ENCODE results near the gene ANXA9. TPM values are rescaled to one million over a fixed set of nuclear protein-coding genes. Genes with fewer than 3 reads are reported as not detected.

Gene ANXA9
- total RNA-seq, 1 donor from 2014 or later = 0.49 TPM

GRCh38 chr1:150981177-150981804 is 801 bp upstream of the ANXA9 start:
- no peaks in the 10 kb centered on the region for H3K27me3 ChIP-seq
- intact Hi-C loops (cut with DNase I) = no loop called here
- no peak for DNase-seq (ENCODE audit: extremely low spot score in 2 of 2)
- H3K27ac ChIP-seq = no peak overlapping the region
- H3K9me3 ChIP-seq = no peaks in the 10 kb centered on the region
- H3K36me3 ChIP-seq = no peaks in the 10 kb centered on the region
- no peak overlapping the region for H3K4me3 ChIP-seq
- TF ChIP-seq POLR2A (IDR thresholded peaks at IDR 0.05) = no peak
- no peak for TF ChIP-seq POLR2AphosphoS5 (IDR thresholded peaks at IDR 0.05; ENCODE audit: insufficient read depth in 1 of 2, low read depth in 1 of 2)
- no peak for TF ChIP-seq CTCF (IDR thresholded peaks at IDR 0.05)
- peaks cover 22% of the 10 kb centered on the region for H3K4me1 ChIP-seq

- H3K4me1 ChIP-seq = no peaks in the 10 kb centered on the region
- TF ChIP-seq CTCF (IDR thresholded peaks at IDR 0.05) = no peak
- TF ChIP-seq POLR2A (IDR thresholded peaks at IDR 0.05) = no peak
- TF ChIP-seq POLR2AphosphoS5 (IDR thresholded peaks at IDR 0.05; ENCODE audit: insufficient read depth in 1 of 2, low read depth in 1 of 2) = no peak
- DNase-seq (ENCODE audit: extremely low spot score in 2 of 2) = no peak
- no peak overlapping the region for H3K4me3 ChIP-seq
- H3K27me3 ChIP-seq = no peaks in the 10 kb centered on the region
- no peak overlapping the region for H3K27ac ChIP-seq
- intact Hi-C loops (cut with DNase I) = no loop called here
- H3K9me3 ChIP-seq = no peaks in the 10 kb centered on the region
- no peaks in the 10 kb centered on the region for H3K36me3 ChIP-seq
Observed at GRCh38 chr1:150985179-150985825, 3.2 kb downstream of the ANXA9 start.

GRCh38 chr1:150987924-150988323 is 5.8 kb downstream of the ANXA9 start:
- TF ChIP-seq POLR2AphosphoS5 (IDR thresholded peaks at IDR 0.05; ENCODE audit: insufficient read depth in 1 of 2, low read depth in 1 of 2) (no peak), CTCF (IDR thresholded peaks at IDR 0.05) (no peak), POLR2A (IDR thresholded peaks at IDR 0.05) (no peak)
- H3K27me3 ChIP-seq = no peaks in the 10 kb centered on the region
- no peaks in the 10 kb centered on the region for H3K4me1 ChIP-seq
- DNase-seq (ENCODE audit: extremely low spot score in 2 of 2) = no peak
- no peak overlapping the region for H3K4me3 ChIP-seq
- no peak overlapping the region for H3K27ac ChIP-seq
- H3K9me3 ChIP-seq = no peaks in the 10 kb centered on the region
- intact Hi-C loops (cut with DNase I) = no loop called here
- no peaks in the 10 kb centered on the region for H3K36me3 ChIP-seq

DNA sequence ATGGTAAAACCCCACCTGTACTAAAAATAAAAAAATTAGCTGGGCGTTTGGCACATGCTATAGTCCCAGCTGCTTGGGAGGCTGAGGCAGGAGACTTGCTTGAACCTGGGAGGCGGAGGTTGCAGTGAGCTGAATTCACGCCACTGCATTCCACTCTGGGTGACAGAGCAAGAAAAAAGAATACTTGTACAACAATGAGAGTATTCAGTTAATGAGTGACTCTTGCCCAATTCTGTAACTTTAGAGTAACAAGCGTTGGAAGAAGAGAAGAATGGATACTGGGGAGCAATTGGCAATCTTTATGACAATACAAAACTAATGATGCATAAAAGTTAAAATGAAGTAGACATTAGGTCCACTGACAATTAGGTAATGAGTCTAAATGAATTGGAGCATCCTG is 10.5 kb downstream of the ANXA9 start:
- peaks cover 13% of the 10 kb centered on the region for H3K4me1 ChIP-seq
- H3K9me3 ChIP-seq = no peaks in the 10 kb centered on the region
- intact Hi-C loops (cut with DNase I) = no loop called here
- no peak for TF ChIP-seq POLR2AphosphoS5 (IDR thresholded peaks at IDR 0.05; ENCODE audit: insufficient read depth in 1 of 2, low read depth in 1 of 2)
- TF ChIP-seq POLR2A (IDR thresholded peaks at IDR 0.05) = peak in 1 of 2 donors; percentile 2
- no peak for TF ChIP-seq CTCF (IDR thresholded peaks at IDR 0.05)
- H3K4me3 ChIP-seq = no peak overlapping the region
- H3K27ac ChIP-seq = no peak overlapping the region
- no peaks in the 10 kb centered on the region for H3K27me3 ChIP-seq
- no peak for DNase-seq (ENCODE audit: extremely low spot score in 2 of 2)
- H3K36me3 ChIP-seq = peaks cover 0 to 10% of the 10 kb centered on the region in 2 donors

GRCh38 chr1:150994248-150994647 is 12.2 kb downstream of the ANXA9 start:
- H3K27me3 ChIP-seq = no peaks in the 10 kb centered on the region
- no peak for TF ChIP-seq POLR2A (IDR thresholded peaks at IDR 0.05)
- no peak for TF ChIP-seq CTCF (IDR thresholded peaks at IDR 0.05)
- TF ChIP-seq POLR2AphosphoS5 (IDR thresholded peaks at IDR 0.05; ENCODE audit: insufficient read depth in 1 of 2, low read depth in 1 of 2) = no peak
- H3K36me3 ChIP-seq = peaks cover 0 to 26% of the 10 kb centered on the region in 2 donors
- H3K4me3 ChIP-seq = no peak overlapping the region
- intact Hi-C loops (cut with DNase I) = no loop called here
- H3K9me3 ChIP-seq = no peaks in the 10 kb centered on the region
- H3K4me1 ChIP-seq = peaks cover 13% of the 10 kb centered on the region
- no peak for DNase-seq (ENCODE audit: extremely low spot score in 2 of 2)
- peak overlapping the region; percentile 78 for H3K27ac ChIP-seq
